Peyer's patch (tissue), 4 donors: ENCODE results near the gene ATN1. TPM values are rescaled to one million over a fixed set of nuclear protein-coding genes. Genes with fewer than 3 reads are reported as not detected.
A peak's percentile ranks its signal among the peaks of the same experiment; 100 is the strongest.

Experiments used
- DNase-seq, 3 donors: peaks; one replicate each; pipeline ENCODE4 v3.0.0-alpha.2; 2017 to 2019
- H3K27ac ChIP-seq, 4 donors: fragments of 200-600 bp; sonication (generic); one replicate each; pipeline ENCODE4 v1.5.1; 2016 to 2019
- H3K27me3 ChIP-seq, 2 donors: fragments of 200-600 bp; sonication (generic); one replicate each; pipeline ENCODE4 v1.5.1; 2019
- H3K36me3 ChIP-seq, 3 donors: fragments of 200-600 bp; sonication (generic); one replicate each; pipeline ENCODE4 v1.5.1; 2016 to 2019
- H3K4me1 ChIP-seq, 4 donors: fragments of 200-600 bp; sonication (generic); one replicate each; pipeline ENCODE4 v1.5.1; 2016 to 2019
- H3K4me3 ChIP-seq, 4 donors: fragments of 200-600 bp; sonication (generic); 1 replicate in 3 of 4; 2 replicates in 1 of 4; pipeline ENCODE4 v1.5.1; 2016 to 2019; ENCODE audit warnings: mild to moderate bottlenecking in 1 of 4
- H3K9me3 ChIP-seq, 4 donors: fragments of 200-600 bp; sonication (generic); one replicate each; pipeline ENCODE4 v1.5.1; 2016 to 2019; ENCODE audit warnings: mild to moderate bottlenecking in 1 of 4
- CTCF ChIP-seq, 6 experiments: fragments of 450-650 bp in 4 of 6; fragments of 200-600 bp in 2 of 6; sonication (generic) in 1 of 6; IDR thresholded peaks; one replicate each; pipeline ENCODE4 v1.5.1; 2017 to 2019; ENCODE audit warnings: antibody characterized with exemption in 6 of 6, mild to moderate bottlenecking in 3 of 6, moderate library complexity in 1 of 6
- POLR2A ChIP-seq, 2 donors: fragments of 450-650 bp; IDR thresholded peaks; one replicate each; pipeline ENCODE4 v1.5.1; 2017; ENCODE audit warnings: antibody characterized with exemption in 2 of 2, mild to moderate bottlenecking in 2 of 2, moderate library complexity in 2 of 2
- total RNA-seq, 4 donors: library from RNA; depleted of rRNA; stranded (reverse); fragments of >200 nt; gene quantifications; one replicate each; pipeline ENCODE4 v1.1.0, GENCODE V29; 2016

Gene ATN1
- total RNA-seq, 4 donors from 2014 or later, result 77.6 to 337 (median 125) TPM

GRCh38 chr12:6912164-6912935, 15.4 kb upstream of the ATN1 start:
- peaks cover 0 to 18% (median 8%) of the 10 kb centered on the region in 4 donors for H3K4me1 ChIP-seq
- H3K9me3 ChIP-seq, result no peaks in the 10 kb centered on the region
- no peak for DNase-seq
- H3K36me3 ChIP-seq, result no peaks in the 10 kb centered on the region
- H3K27me3 ChIP-seq, result no peaks in the 10 kb centered on the region
- no peak for TF ChIP-seq POLR2A (IDR thresholded peaks at IDR 0.05)
- no peak for TF ChIP-seq CTCF (IDR thresholded peaks at IDR 0.05)
- no peak overlapping the region for H3K27ac ChIP-seq
- no peak overlapping the region for H3K4me3 ChIP-seq

GRCh38 chr12:6914246-6914946, 13.4 kb upstream of the ATN1 start, which contains the start of gene ENO2:
Gene ENO2, plus strand, starts transcription at chr12:6914580. Its CDS starts 1,253 bp downstream, at chr12:6915833.
- peak; percentile 76 to 91 (median 82) for DNase-seq
- peak within 1 kb of the TSS; percentile 76 to 82 (median 78) for H3K27ac ChIP-seq
- no peak for TF ChIP-seq POLR2A (IDR thresholded peaks at IDR 0.05)
- TF ChIP-seq CTCF (IDR thresholded peaks at IDR 0.05), result no peak

GRCh38 chr12:6914947-6915788, 12.6 kb upstream of the ATN1 start:
- Histone ChIP-seq H3K27ac (peak overlapping the region; percentile 76 to 82 (median 78)), H3K4me3 (peak overlapping the region; percentile 63 to 82 (median 70)), H3K27me3 (no peaks in the 10 kb centered on the region), H3K9me3 (no peaks in the 10 kb centered on the region), H3K36me3 (no peaks in the 10 kb centered on the region), H3K4me1 (peaks cover 0 to 18% (median 8%) of the 10 kb centered on the region in 4 donors)
- TF ChIP-seq CTCF (IDR thresholded peaks at IDR 0.05) (no peak), POLR2A (IDR thresholded peaks at IDR 0.05) (no peak)
- DNase-seq, result no peak

More at GRCh38 chr12:6914246-6914946, 13.4 kb upstream of the ATN1 start, which contains the start of gene ENO2:
- H3K36me3 ChIP-seq, result no peaks in the 10 kb centered on the region
- H3K4me1 ChIP-seq, result peaks cover 0 to 18% (median 8%) of the 10 kb centered on the region in 4 donors
- peak within 1 kb of the TSS; percentile 63 to 82 (median 70) for H3K4me3 ChIP-seq
- H3K9me3 ChIP-seq, result no peaks in the 10 kb centered on the region
- H3K27me3 ChIP-seq, result no peaks in the 10 kb centered on the region

- H3K4me1 ChIP-seq, result peaks cover 0 to 18% (median 8%) of the 10 kb centered on the region in 4 donors
- no peaks in the 10 kb centered on the region for H3K9me3 ChIP-seq
- H3K4me3 ChIP-seq, result no peak overlapping the region
- no peak for TF ChIP-seq POLR2A (IDR thresholded peaks at IDR 0.05)
- TF ChIP-seq CTCF (IDR thresholded peaks at IDR 0.05), result no peak
- H3K36me3 ChIP-seq, result no peaks in the 10 kb centered on the region
- DNase-seq, result no peak
- no peaks in the 10 kb centered on the region for H3K27me3 ChIP-seq
- peak overlapping the region in 2 of 4 donors; percentile 12 to 77 for H3K27ac ChIP-seq
Observed at GRCh38 chr12:6915789-6916285, 11.9 kb upstream of the ATN1 start.
